ENCODE data around the gene MEI1.

Gene MEI1

DNA sequence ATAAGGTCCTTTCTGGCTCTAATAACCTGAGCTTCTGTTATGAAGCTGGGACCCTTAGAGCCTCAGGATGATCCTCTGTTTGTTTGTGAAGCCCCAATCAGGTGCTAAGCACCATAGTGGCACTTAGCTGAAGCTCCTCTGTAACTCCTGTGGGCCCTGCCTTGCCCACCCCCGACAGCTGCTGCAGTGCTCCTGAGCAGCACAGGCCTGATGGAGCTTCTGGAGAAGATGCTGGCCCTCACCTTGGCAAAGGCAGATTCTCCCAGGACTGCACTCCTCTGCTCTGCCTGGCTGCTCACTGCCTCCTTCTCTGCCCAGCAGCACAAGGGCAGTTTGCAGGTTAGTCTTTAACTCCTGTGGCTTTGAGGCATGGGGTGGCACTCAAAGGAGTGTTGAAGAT is 82.2 kb downstream of the MEI1 start:
- ChIA-PET CTCF (interaction anchor here (0.8 to 6.9 kb wide), 11 partner anchors 11 to 159 kb away, joined by 3 to 43 read pairs (median 7); partner anchors contain the start of gene CCDC134), POLR2A (interaction anchor here (0.5 to 3.3 kb wide), 4 partner anchors 19 to 155 kb away, joined by 3 to 10 read pairs (median 4); partner anchors contain the start of gene CCDC134)
- no peak for TF ChIP-seq CTCF (IDR thresholded peaks at IDR 0.05; ENCODE audit: control extremely low read depth, extremely low read depth, low read depth, missing control alignments)
- DNase-seq (ENCODE audit: extremely low spot score): no peak

- ChIA-PET CTCF (interaction anchor here (0.8 to 6.9 kb wide), 8 partner anchors 12 to 143 kb away, joined by 3 to 43 read pairs (median 14); partner anchors contain the start of gene CCDC134), POLR2A (interaction anchor here (0.6 to 3.3 kb wide), 3 partner anchors 15 to 64 kb away, joined by 5 to 10 read pairs (median 6); partner anchors contain the start of gene CCDC134)
- TF ChIP-seq CTCF (IDR thresholded peaks at IDR 0.05; ENCODE audit: control extremely low read depth, extremely low read depth, low read depth, missing control alignments): no peak
- no peak for DNase-seq (ENCODE audit: extremely low spot score)
Observed at GRCh38 chr22:41782316-41782715, 83.0 kb downstream of the MEI1 start.

- CTCF ChIA-PET: interaction anchor here (0.8 to 6.9 kb wide), 6 partner anchors 15 to 143 kb away, joined by 3 to 43 read pairs (median 14); partner anchors contain the start of gene CCDC134
- no peak for DNase-seq (ENCODE audit: extremely low spot score)
- no peak for TF ChIP-seq CTCF (IDR thresholded peaks at IDR 0.05; ENCODE audit: control extremely low read depth, extremely low read depth, low read depth, missing control alignments)
- POLR2A ChIA-PET: interaction anchor here (1.2 to 3.3 kb wide), 2 partner anchors 15 to 18 kb away, joined by 5 to 10 read pairs; partner anchors contain the start of gene CCDC134
Observed at GRCh38 chr22:41782751-41783150, 83.4 kb downstream of the MEI1 start.

GRCh38 chr22:41787331-41787730 is 88.0 kb downstream of the MEI1 start:
- ChIA-PET CTCF (interaction anchor here (0.9 to 2.4 kb wide), 8 partner anchors 9 to 153 kb away, joined by 3 to 11 read pairs (median 4); partner anchors contain the start of gene CCDC134), POLR2A (no interaction called here)
- no peak for TF ChIP-seq CTCF (IDR thresholded peaks at IDR 0.05; ENCODE audit: control extremely low read depth, extremely low read depth, low read depth, missing control alignments)
- no peak for DNase-seq (ENCODE audit: extremely low spot score)

DNA sequence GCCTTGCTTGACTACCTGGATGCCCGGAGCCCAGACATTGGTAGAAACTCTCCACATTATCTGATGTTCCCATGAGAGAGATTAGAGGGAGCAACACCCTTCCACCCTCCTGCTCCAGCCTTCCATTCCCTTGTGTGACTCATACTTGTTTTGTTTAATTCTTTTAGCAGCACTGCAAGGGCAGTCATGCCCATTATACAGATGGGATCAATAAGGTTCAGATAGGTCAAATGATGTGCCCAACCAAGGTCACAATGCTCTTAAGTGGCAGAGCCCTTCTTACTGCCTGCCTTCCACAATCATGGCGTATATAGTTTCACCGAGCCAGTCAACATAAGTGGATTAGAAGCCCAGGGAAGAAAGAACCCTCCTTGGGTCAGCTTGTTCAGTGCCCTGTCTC is 94.6 kb downstream of the MEI1 start:
- TF ChIP-seq CTCF (IDR thresholded peaks at IDR 0.05; ENCODE audit: control extremely low read depth, extremely low read depth, low read depth, missing control alignments): no peak
- ChIA-PET CTCF (interaction anchor here (1.2 kb wide), 1 partner anchor 10 kb away, joined by 3 read pairs; no protein-coding TSS in a partner anchor), POLR2A (no interaction called here)
- no peak for DNase-seq (ENCODE audit: extremely low spot score)

- ChIA-PET POLR2A (interaction anchor here (1.0 to 1.2 kb wide), 2 partner anchors 126 to 142 kb away, joined by 3 read pairs; no protein-coding TSS in a partner anchor), CTCF (interaction anchor here (0.6 to 4.6 kb wide), 7 partner anchors 8 to 102 kb away, joined by 3 to 43 read pairs (median 17); no protein-coding TSS in a partner anchor)
- TF ChIP-seq CTCF (IDR thresholded peaks at IDR 0.05; ENCODE audit: control extremely low read depth, extremely low read depth, low read depth, missing control alignments): no peak
- DNase-seq (ENCODE audit: extremely low spot score): no peak
Observed at GRCh38 chr22:41798736-41799135, 99.4 kb downstream of the MEI1 start.

All from GM10248 (cell line).